Measurements from ENCODE around the gene KDM2A. TPM values are rescaled to one million over a fixed set of nuclear protein-coding genes. Genes with fewer than 3 reads are reported as not detected.

KDM2A gene
- total RNA-seq, 1 experiment from 2014 or later: 27.9 TPM

- DNase-seq (ENCODE audit: low spot score): no peak
Observed at GRCh38 chr11:67284811-67285540, 165.9 kb downstream of the KDM2A start.

GRCh38 chr11:67285541-67286498 lies 166.8 kb downstream of the KDM2A start:
- DNase-seq (ENCODE audit: low spot score): no peak

GRCh38 chr11:67286621-67287333 lies 167.7 kb downstream of the KDM2A start:
- DNase-seq (ENCODE audit: low spot score): no peak

- DNase-seq (ENCODE audit: low spot score): no peak
Observed at GRCh38 chr11:67287355-67288197, 168.5 kb downstream of the KDM2A start.

- no peak for DNase-seq (ENCODE audit: low spot score)
Observed at GRCh38 chr11:67288198-67288451, 169.1 kb downstream of the KDM2A start.

GRCh38 chr11:67288452-67289225 lies 169.6 kb downstream of the KDM2A start:
- peak; percentile 85 for DNase-seq (ENCODE audit: low spot score)

- no peak for DNase-seq (ENCODE audit: low spot score)
Observed at GRCh38 chr11:67289226-67289650, 170.2 kb downstream of the KDM2A start, which contains the start of gene ANKRD13D. Gene ANKRD13D (plus strand): TSS chr11:67289303. CDS start chr11:67289461, 158 bp downstream.

- DNase-seq (ENCODE audit: low spot score): no peak
Observed at GRCh38 chr11:67289651-67290479, 170.8 kb downstream of the KDM2A start.

GRCh38 chr11:67290801-67291200 lies 171.7 kb downstream of the KDM2A start:
- DNase-seq (ENCODE audit: low spot score): no peak

- DNase-seq (ENCODE audit: low spot score): no peak
Observed at GRCh38 chr11:67291481-67292381, 172.7 kb downstream of the KDM2A start.

- DNase-seq (ENCODE audit: low spot score): no peak
Observed at GRCh38 chr11:67292671-67293070, 173.6 kb downstream of the KDM2A start.

- DNase-seq (ENCODE audit: low spot score): peak; percentile 58
Observed at GRCh38 chr11:67293090-67293489, 174.0 kb downstream of the KDM2A start.

GRCh38 chr11:67295846-67296245 lies 176.8 kb downstream of the KDM2A start:
- DNase-seq (ENCODE audit: low spot score): no peak

GRCh38 chr11:67298786-67299185 lies 179.7 kb downstream of the KDM2A start:
- no peak for DNase-seq (ENCODE audit: low spot score)

- DNase-seq (ENCODE audit: low spot score): no peak
Observed at GRCh38 chr11:67299471-67300191, 180.6 kb downstream of the KDM2A start.

GRCh38 chr11:67300256-67300755 lies 181.2 kb downstream of the KDM2A start:
- DNase-seq (ENCODE audit: low spot score): no peak

GRCh38 chr11:67300756-67301312 lies 181.8 kb downstream of the KDM2A start:
- no peak for DNase-seq (ENCODE audit: low spot score)
